Astrocyte of the spinal cord (primary cell): ENCODE results near the gene PPID.
"Not testable (repeated sequence)": the region's sequence is repeated elsewhere in the genome, so short reads cannot be mapped to it uniquely, and the experiment has no call there.

Experiments
- DNase-seq: peaks from one replicate; pipeline ENCODE4 v3.0.0; 2011; ENCODE audit warnings: low read depth, low spot score
- H3K4me3 ChIP-seq: 2 replicates; pipeline ENCODE4 v1.5.1; 2011; ENCODE audit warnings: low read depth, mild to moderate bottlenecking, low read length, moderate library complexity
- in situ Hi-C: cut with HindIII; loops from 2 replicates; pipeline ENCODE4 v1.10.0; 2017; ENCODE audit warnings: low sequenced_read_pairs
- TF ChIP-seq, protein P1 (sequence below): IDR thresholded peaks from 2 replicates; pipeline ENCODE4 v1.5.1; 2012; ENCODE audit warnings: low read depth, mild to moderate bottlenecking, low read length, inconsistent platforms

PPID gene

DNA sequence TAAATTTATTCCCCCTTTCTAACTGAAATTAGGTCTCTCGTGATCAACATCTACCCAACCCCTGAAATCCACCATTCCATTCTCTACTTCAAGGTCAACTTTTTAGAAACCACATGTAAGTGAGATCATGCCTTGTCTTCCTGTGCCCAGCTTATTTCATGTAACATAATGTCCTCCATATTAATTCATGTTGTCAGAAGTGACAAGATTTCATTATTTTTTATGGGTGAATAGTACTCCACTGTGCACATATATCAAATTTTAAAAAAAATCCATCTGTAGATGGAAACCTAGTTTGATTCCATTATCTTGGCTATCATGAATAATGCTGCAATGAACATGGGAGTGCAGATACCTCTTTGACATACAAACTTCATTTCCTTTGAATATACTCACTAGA is 1.5 kb downstream of the PPID start:
- in situ Hi-C loops, result no loop called here

DNA sequence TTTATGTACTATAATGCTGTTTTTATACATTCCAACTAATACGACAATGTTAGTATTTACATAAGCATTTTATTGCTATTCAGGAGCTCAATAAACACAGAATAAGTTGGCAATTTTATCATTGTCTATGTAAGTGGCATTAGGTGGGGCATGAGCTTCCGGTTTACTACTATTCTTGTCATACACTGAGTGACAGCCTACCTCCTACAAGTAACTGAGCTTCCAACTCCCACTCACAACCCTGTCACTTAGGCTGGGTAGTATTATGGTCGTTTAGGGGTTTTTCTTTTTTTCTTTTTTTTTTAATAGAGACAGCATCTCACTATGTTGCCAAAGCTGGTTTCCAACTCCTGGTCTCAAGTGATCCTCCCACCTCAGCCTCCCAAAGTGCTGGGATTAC is 7.4 kb downstream of the PPID start:
- TF ChIP-seq, protein P1, sequence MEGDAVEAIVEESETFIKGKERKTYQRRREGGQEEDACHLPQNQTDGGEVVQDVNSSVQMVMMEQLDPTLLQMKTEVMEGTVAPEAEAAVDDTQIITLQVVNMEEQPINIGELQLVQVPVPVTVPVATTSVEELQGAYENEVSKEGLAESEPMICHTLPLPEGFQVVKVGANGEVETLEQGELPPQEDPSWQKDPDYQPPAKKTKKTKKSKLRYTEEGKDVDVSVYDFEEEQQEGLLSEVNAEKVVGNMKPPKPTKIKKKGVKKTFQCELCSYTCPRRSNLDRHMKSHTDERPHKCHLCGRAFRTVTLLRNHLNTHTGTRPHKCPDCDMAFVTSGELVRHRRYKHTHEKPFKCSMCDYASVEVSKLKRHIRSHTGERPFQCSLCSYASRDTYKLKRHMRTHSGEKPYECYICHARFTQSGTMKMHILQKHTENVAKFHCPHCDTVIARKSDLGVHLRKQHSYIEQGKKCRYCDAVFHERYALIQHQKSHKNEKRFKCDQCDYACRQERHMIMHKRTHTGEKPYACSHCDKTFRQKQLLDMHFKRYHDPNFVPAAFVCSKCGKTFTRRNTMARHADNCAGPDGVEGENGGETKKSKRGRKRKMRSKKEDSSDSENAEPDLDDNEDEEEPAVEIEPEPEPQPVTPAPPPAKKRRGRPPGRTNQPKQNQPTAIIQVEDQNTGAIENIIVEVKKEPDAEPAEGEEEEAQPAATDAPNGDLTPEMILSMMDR, result no peak
- in situ Hi-C loops, result no loop called here
- H3K4me3 ChIP-seq, result no peak overlapping the region
- DNase-seq, result no peak

More for the DNA sequence above, 1.5 kb downstream of the PPID start:
- TF ChIP-seq, protein P1, result no peak
- H3K4me3 ChIP-seq, result no peak overlapping the region
- DNase-seq, result no peak

DNA sequence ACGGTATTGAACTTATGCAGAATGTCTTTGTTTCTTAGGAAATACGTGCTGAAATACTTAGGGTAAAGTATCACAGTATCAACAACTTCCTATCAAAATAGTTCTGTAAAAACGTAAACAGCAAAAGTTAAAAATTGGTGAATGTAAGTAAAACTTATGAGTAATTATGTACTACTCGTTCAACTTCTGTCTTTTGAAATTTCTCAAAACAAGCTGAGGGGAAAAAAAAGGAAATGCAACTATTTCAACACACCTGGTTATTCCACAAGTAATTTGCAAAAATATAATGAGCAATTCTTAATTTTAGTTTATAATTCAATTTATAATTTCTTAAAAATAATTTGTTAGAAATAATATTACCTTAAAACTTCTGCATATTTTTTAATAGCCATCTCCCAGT is 8.3 kb downstream of the PPID start:
- no peak for DNase-seq
- in situ Hi-C loops, result no loop called here
- no peak overlapping the region for H3K4me3 ChIP-seq
- TF ChIP-seq, protein P1, result no peak

DNA sequence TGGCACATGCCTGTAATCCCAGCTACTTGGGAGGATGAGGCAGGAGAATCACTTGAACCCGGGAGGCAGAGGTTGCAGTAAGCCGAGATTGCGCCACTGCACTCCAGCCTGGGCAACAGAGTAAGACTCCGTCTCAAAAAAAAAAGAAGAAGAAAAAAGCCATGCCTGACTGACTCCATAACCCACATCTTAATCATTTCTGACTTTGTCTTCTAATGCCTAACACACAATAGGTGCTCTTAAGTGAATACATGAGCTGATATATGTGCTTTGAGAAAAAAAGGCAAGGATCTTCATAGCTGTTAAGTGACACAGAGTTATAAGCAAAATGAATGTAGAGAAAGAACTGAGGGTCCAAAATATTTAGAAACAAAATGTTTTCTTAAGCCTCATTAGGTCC is 10.6 kb downstream of the PPID start:
- DNase-seq, in situ Hi-C loops, H3K4me3 ChIP-seq: not testable (repeated sequence)

DNA sequence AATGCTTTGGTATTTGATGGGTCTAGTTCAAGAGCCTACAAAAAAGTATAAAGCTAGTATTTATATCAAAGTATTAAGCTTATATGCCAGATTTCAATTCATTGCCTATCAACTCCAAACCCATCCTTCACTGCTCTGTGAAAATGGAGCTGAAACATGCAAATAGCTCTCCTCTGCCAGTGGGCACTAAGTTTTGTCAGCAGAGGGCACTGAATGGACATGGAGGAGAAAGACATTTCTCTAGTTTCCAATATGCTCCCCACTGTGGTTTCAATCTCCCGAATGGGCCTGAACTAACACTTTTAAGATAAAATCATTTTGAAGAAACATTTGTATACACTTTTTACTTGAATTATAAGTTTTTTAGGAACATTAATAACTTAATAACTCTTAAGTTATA is 12.4 kb downstream of the PPID start:
- H3K4me3 ChIP-seq, result no peak overlapping the region
- TF ChIP-seq, protein P1, result peak; percentile 33
- in situ Hi-C loops, result no loop called here
- DNase-seq, result peak; percentile 14

DNA sequence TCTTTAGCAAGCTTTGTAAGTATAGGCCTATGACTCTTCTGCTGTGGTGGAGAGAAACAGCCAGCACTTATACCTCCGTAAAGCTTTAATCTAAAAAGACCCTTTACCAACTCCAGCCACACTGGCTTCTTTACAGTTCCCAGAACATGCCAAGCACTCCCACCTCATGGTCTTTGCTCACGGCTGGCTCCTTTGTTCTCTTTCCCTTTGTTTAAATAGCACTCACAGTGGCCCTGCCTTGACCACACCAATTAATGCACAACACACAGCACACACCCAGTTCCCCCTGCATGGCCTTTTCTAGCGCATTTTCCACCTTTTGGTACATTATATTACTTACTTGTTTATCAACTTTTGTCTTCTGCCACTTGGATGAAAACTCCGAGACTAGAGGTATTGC is 18.9 kb downstream of the PPID start:
- DNase-seq, result no peak
- H3K4me3 ChIP-seq, result no peak overlapping the region
- TF ChIP-seq, protein P1, result no peak
- in situ Hi-C loops, result no loop called here

DNA sequence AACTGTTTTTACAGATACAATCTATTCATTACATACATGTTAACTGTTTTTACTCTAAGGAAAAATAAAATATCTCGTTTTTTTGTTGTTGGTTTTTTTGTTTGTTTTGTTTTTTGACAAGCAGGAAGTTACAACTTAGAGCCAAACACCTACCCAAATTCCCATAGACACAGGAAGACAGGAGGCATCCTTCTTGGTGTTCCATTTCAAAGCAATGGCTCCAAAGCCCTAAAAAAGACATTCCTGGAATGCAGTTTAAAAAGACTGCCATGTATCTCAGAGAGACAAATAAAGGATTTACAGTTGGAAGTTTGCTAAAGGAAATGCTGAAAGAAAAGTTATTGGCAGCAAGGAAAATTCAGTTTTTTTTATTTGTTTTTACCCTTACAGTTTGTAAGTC is 34.4 kb downstream of the PPID start:
- H3K4me3 ChIP-seq, result no peak overlapping the region
- in situ Hi-C loops, result no loop called here
- TF ChIP-seq, protein P1, result no peak
- DNase-seq, result no peak
